Stimulated activated CD4-positive, alpha-beta T cell treated with anti-CD3 and anti-CD28 coated beads, Interleukin-2, amount 100 ng/mL, for 48 hours (primary cell): ENCODE data around the gene CDC14C.

ENCODE experiments used
- DNase-seq, 2 donors: peaks; one replicate each; pipeline ENCODE4 v3.0.0-alpha.2; 2020

CDC14C gene

DNA sequence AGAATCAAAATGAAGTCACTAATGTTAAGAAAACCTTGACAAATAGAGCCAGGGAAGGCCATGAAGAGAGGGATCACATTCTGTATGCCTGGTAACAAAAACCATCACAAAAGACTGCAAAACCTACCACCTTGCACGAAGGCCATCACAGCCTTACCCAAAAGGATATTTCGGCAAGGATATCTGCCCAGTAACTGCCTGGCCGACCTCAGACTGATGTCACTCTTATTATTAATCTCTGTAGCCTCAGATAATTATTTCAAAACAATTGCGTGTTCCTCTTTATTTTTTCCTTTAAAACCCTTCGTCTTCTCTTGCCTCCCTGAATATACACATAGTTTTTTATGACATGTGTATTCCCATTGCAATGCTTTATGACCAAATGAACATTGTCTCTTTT is 52.5 kb downstream of the CDC14C start:
- DNase-seq, result no peak
